ENCODE measurements around the gene RPL36AL.

DNA sequence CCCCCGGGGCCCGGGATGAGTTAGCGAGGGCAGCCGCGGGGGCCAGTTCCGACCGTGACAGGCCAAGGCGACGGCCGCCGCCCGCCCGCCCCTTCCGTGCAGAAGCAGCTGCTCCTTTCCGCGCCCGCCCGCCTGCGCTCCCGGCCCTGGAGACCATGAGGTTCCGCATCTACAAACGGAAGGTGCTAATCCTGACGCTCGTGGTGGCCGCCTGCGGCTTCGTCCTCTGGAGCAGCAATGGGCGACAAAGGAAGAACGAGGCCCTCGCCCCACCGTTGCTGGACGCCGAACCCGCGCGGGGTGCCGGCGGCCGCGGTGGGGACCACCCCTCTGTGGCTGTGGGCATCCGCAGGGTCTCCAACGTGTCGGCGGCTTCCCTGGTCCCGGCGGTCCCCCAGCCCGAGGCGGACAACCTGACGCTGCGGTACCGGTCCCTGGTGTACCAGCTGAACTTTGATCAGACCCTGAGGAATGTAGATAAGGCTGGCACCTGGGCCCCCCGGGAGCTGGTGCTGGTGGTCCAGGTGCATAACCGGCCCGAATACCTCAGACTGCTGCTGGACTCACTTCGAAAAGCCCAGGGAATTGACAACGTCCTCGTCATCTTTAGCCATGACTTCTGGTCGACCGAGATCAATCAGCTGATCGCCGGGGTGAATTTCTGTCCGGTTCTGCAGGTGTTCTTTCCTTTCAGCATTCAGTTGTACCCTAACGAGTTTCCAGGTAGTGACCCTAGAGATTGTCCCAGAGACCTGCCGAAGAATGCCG, 872 bp upstream of the RPL36AL start:
- TF ChIP-seq EZH2 (IDR thresholded peaks at IDR 0.05) (no peak), POLR2AphosphoS5 (IDR thresholded peaks at IDR 0.05; ENCODE audit: borderline replicate concordance, low read depth, low read length) (no peak), FOXP2 (optimal IDR thresholded peaks at IDR 0.05; ENCODE audit: control extremely low read depth, extremely low read length, insufficient read depth) (no peak)
